HG02763 (cell line): Measurements from ENCODE around the gene VAX1.

ENCODE experiments used
- ATAC-seq: cut with Tn5 transposase; IDR thresholded peaks from one replicate; pipeline ENCODE4 v1.9.1; 2021; ENCODE audit warnings: mild to moderate bottlenecking, moderate library complexity; ENCODE audit not compliant: unreplicated experiment

Gene VAX1

GRCh38 chr10:117164592-117165537 is 26.8 kb upstream of the VAX1 start:
- ATAC-seq, result no peak

- no peak for ATAC-seq
These were observed 26.0 kb upstream of the VAX1 start for GRCh38 chr10:117163954-117164548.

- ATAC-seq, result no peak
These were observed 25.2 kb upstream of the VAX1 start for GRCh38 chr10:117163061-117163953.

GRCh38 chr10:117162093-117163060 is 24.3 kb upstream of the VAX1 start:
- no peak for ATAC-seq

GRCh38 chr10:117161386-117162033 is 23.4 kb upstream of the VAX1 start:
- ATAC-seq, result no peak

GRCh38 chr10:117160567-117160966 is 22.5 kb upstream of the VAX1 start:
- no peak for ATAC-seq

GRCh38 chr10:117159390-117159789 is 21.3 kb upstream of the VAX1 start:
- no peak for ATAC-seq

- no peak for ATAC-seq
These were observed 20.2 kb upstream of the VAX1 start for GRCh38 chr10:117158297-117158696.

GRCh38 chr10:117152668-117153067 is 14.6 kb upstream of the VAX1 start:
- ATAC-seq, result no peak

GRCh38 chr10:117148284-117148683 is 10.2 kb upstream of the VAX1 start:
- no peak for ATAC-seq

GRCh38 chr10:117145019-117145418 is 6.9 kb upstream of the VAX1 start:
- ATAC-seq, result no peak

- no peak for ATAC-seq
These were observed 5.2 kb upstream of the VAX1 start for GRCh38 chr10:117143103-117143823.

GRCh38 chr10:117140525-117140902 is 2.4 kb upstream of the VAX1 start:
- ATAC-seq, result no peak

GRCh38 chr10:117139581-117140524 is 1.8 kb upstream of the VAX1 start:
- no peak for ATAC-seq

- no peak for ATAC-seq
These were observed 939 bp upstream of the VAX1 start for GRCh38 chr10:117138838-117139580.

GRCh38 chr10:117137031-117137910 is 799 bp downstream of the VAX1 start:
- ATAC-seq, result no peak
